GM12801 (cell line): ENCODE results near the gene HNRNPUL2.

ENCODE experiments used
- TF ChIP-seq, protein P1 (sequence below): IDR thresholded peaks from one replicate; pipeline ENCODE4 v1.5.1; 2011; ENCODE audit warnings: control low read depth; ENCODE audit not compliant: insufficient read length; ENCODE audit errors: extremely low read depth

HNRNPUL2 gene

GRCh38 chr11:62732830-62733229 lies 5.6 kb upstream of the HNRNPUL2 start:
- TF ChIP-seq, protein P1, sequence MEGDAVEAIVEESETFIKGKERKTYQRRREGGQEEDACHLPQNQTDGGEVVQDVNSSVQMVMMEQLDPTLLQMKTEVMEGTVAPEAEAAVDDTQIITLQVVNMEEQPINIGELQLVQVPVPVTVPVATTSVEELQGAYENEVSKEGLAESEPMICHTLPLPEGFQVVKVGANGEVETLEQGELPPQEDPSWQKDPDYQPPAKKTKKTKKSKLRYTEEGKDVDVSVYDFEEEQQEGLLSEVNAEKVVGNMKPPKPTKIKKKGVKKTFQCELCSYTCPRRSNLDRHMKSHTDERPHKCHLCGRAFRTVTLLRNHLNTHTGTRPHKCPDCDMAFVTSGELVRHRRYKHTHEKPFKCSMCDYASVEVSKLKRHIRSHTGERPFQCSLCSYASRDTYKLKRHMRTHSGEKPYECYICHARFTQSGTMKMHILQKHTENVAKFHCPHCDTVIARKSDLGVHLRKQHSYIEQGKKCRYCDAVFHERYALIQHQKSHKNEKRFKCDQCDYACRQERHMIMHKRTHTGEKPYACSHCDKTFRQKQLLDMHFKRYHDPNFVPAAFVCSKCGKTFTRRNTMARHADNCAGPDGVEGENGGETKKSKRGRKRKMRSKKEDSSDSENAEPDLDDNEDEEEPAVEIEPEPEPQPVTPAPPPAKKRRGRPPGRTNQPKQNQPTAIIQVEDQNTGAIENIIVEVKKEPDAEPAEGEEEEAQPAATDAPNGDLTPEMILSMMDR, result no peak

- TF ChIP-seq, protein P1, result no peak
Measured at GRCh38 chr11:62728171-62728988, 1.1 kb upstream of the HNRNPUL2 start, which contains the start of gene TTC9C. TTC9C (plus strand) TSS chr11:62728486; CDS start chr11:62728849, 363 bp downstream.

DNA sequence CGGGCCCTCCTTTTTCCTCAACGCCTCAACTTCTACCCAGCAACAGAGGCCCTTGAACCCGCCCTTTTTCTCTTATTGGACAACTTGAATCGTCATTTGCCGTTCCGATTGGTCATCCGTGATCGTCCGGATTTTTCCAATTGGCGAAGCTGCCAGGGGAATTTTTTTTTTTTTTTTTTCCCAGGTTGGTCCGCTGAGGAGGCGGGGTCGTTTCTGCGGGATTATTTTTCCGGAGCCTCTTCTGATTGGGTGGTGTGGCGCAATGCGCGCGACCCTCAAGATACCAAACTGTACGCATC lies 564 bp upstream of the HNRNPUL2 start:
- TF ChIP-seq, protein P1, result no peak

GRCh38 chr11:62726915-62727164 lies 417 bp downstream of the HNRNPUL2 start:
- TF ChIP-seq, protein P1, result no peak

GRCh38 chr11:62726156-62726914 lies 922 bp downstream of the HNRNPUL2 start:
- TF ChIP-seq, protein P1, result no peak

DNA sequence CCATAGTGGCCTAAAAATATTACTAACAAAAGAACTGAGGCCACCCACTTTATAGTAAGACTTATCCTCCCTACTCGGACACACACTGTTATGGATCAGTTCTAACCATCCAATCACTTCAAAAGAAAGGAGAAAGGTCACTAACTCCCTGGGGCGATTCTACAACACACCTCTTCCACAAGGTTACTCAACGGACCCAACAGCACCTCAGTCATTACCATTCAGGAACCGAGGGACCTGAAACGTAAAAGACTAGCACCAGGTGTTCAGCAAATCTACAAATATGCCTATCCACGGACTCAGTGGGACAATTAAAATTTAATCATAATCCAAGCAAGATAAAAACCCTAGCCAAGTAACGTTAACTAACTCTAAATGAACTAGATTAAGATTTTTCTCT lies 1.6 kb downstream of the HNRNPUL2 start:
- TF ChIP-seq, protein P1, result no peak

GRCh38 chr11:62724171-62724570 lies 3.1 kb downstream of the HNRNPUL2 start:
- TF ChIP-seq, protein P1, result no peak
